Endothelial cell of umbilical vein (primary cell): ENCODE measurements around the gene STK24. TPM values are rescaled to one million over a fixed set of nuclear protein-coding genes. Genes with fewer than 3 reads are reported as not detected.

ENCODE experiments used
- BruUV-seq: library from RNA; stranded (reverse); fragments of 400-500 nt; replicated peaks from 2 replicates; lab custom pipeline; 2021; lab: Mats Ljungman, UMichigan
- CTCF ChIA-PET: fragments of 300-600, 350-600 bp; sonication (Branson Sonifier 250); formaldehyde crosslinking; loops from one replicate; lab custom pipeline; 2021; ENCODE audit warnings: antibody characterized with exemption, inconsistent platforms; lab: Charles Lee
- POLR2A ChIA-PET: fragments of 300-600, 350-600 bp; sonication (Branson Sonifier 250); formaldehyde crosslinking; loops from one replicate; lab custom pipeline; 2021; ENCODE audit warnings: antibody characterized with exemption, inconsistent platforms; lab: Charles Lee
- DNase-seq: peaks from one replicate; pipeline ENCODE4 v3.0.0-alpha.2; 2011; ENCODE audit warnings: low read depth, low spot score
- FAIRE-seq: peaks from 2 replicates; lab custom pipeline; 2011; peaks lifted over from hg19 to GRCh38; lab: Jason Lieb, UNC
- H2AFZ ChIP-seq: 2 replicates; pipeline ENCODE4 v1.6.0; 2012; ENCODE audit warnings: low read depth, low read length, control low read depth, inconsistent platforms
- H3K27ac ChIP-seq: 2 replicates; pipeline ENCODE4 v1.5.1; 2011; ENCODE audit warnings: low read depth, mild to moderate bottlenecking, control low read depth, low read length, moderate library complexity; ENCODE audit not compliant: insufficient read depth
- H3K27me3 ChIP-seq, 2 experiments: 2 replicates each; pipeline versions ENCODE4 v1.6.0 to v1.6.1; 2011; ENCODE audit warnings: low read length in 2 of 2, mixed read lengths in 1 of 2; ENCODE audit not compliant: control insufficient read depth in 2 of 2, insufficient read depth in 2 of 2
- H3K36me3 ChIP-seq, 2 experiments: 2 replicates in 1 of 2; 3 replicates in 1 of 2; pipeline ENCODE4 v1.5.1; 2011; ENCODE audit warnings: low read length in 2 of 2, mild to moderate bottlenecking in 1 of 2, moderate library complexity in 1 of 2; ENCODE audit not compliant: control insufficient read depth in 2 of 2, insufficient read depth in 2 of 2; ENCODE audit errors: extremely low read depth in 1 of 2
- H3K4me1 ChIP-seq: 3 replicates; pipeline ENCODE4 v1.5.1; 2011; ENCODE audit warnings: mild to moderate bottlenecking, low read length; ENCODE audit not compliant: control insufficient read depth, insufficient read depth; ENCODE audit errors: extremely low read depth
- H3K4me2 ChIP-seq: 2 replicates; pipeline ENCODE4 v1.6.1; 2011; ENCODE audit warnings: low read length, control low read depth, mixed read lengths; ENCODE audit not compliant: insufficient read depth
- H3K4me3 ChIP-seq, 3 experiments: fragments of 200-600 bp in 1 of 3; sonication (generic), shearing (Covaris generic) in 1 of 3; replicated peaks in 1 of 3; 2 replicates each; pipeline ENCODE4 v1.5.1; 2011 to 2016; ENCODE audit warnings: control low read depth in 3 of 3, low read length in 3 of 3, mild to moderate bottlenecking in 2 of 3, inconsistent platforms in 1 of 3, low read depth in 1 of 3, moderate library complexity in 1 of 3; ENCODE audit not compliant: insufficient read depth in 1 of 3
- H3K79me2 ChIP-seq: 2 replicates; pipeline ENCODE4 v1.6.0; 2012; ENCODE audit warnings: low read length, inconsistent platforms; ENCODE audit not compliant: control insufficient read depth, insufficient read depth
- H3K9ac ChIP-seq: replicated peaks from 2 replicates; pipeline ENCODE3; 2011; ENCODE audit warnings: low read length, control low read depth; ENCODE audit not compliant: insufficient read depth; ENCODE audit errors: extremely low read depth
- H3K9me1 ChIP-seq: replicated peaks from 3 replicates; pipeline ENCODE4 v1.6.0; 2011; ENCODE audit warnings: mild to moderate bottlenecking, low read length; ENCODE audit not compliant: control insufficient read depth, insufficient read depth; ENCODE audit errors: extremely low read depth
- H3K9me3 ChIP-seq: replicated peaks from 2 replicates; pipeline ENCODE4 v1.5.1; 2012; ENCODE audit warnings: low read length, inconsistent platforms; ENCODE audit not compliant: control insufficient read depth, insufficient read depth
- H4K20me1 ChIP-seq: replicated peaks from 2 replicates; pipeline ENCODE3; 2011; ENCODE audit warnings: mild to moderate bottlenecking, low read length; ENCODE audit not compliant: control insufficient read depth, insufficient read depth; ENCODE audit errors: extremely low read depth
- EZH2 ChIP-seq: IDR thresholded peaks from 2 replicates; pipeline ENCODE4 v1.6.1; 2012; ENCODE audit warnings: borderline replicate concordance, low read depth, mild to moderate bottlenecking, moderate library complexity, low read length, inconsistent platforms; ENCODE audit not compliant: severe bottlenecking
- FOS ChIP-seq: IDR thresholded peaks from 2 replicates; pipeline ENCODE4 v1.6.1; 2011; ENCODE audit warnings: mild to moderate bottlenecking, low read length, moderate library complexity, borderline replicate concordance; ENCODE audit not compliant: insufficient read depth
- GATA2 ChIP-seq: IDR thresholded peaks from 2 replicates; pipeline ENCODE4 v1.7.0; 2011; ENCODE audit warnings: low read depth, mild to moderate bottlenecking, moderate library complexity, mixed read lengths, low read length; ENCODE audit not compliant: insufficient read length, insufficient read depth
- JUN ChIP-seq: IDR thresholded peaks from 2 replicates; pipeline ENCODE4 v1.6.1; 2011; ENCODE audit warnings: borderline replicate concordance, low read depth; ENCODE audit not compliant: insufficient read length, insufficient read depth
- MAX ChIP-seq: IDR thresholded peaks from 2 replicates; pipeline ENCODE4 v1.6.1; 2011; ENCODE audit not compliant: insufficient read depth, insufficient read length
- MYC ChIP-seq: IDR thresholded peaks from one replicate; pipeline ENCODE4 v1.6.1; 2011; ENCODE audit warnings: mild to moderate bottlenecking, low read depth, low read length
- POLR2A ChIP-seq: IDR thresholded peaks from 2 replicates; pipeline ENCODE4 v1.6.1; 2012; ENCODE audit warnings: low read depth, mild to moderate bottlenecking, control low read depth, low read length
- POLR2AphosphoS5 ChIP-seq: IDR thresholded peaks from 2 replicates; pipeline ENCODE4 v1.6.1; 2012; ENCODE audit warnings: low read depth, mild to moderate bottlenecking, control low read depth, low read length, moderate library complexity; ENCODE audit not compliant: insufficient read depth
- dilution Hi-C: fragments of 300-500 bp; cut with MboI; formaldehyde crosslinking; loops from one replicate; pipeline ENCODE4 v1.15.0; 2019; ENCODE audit warnings: low sequenced_read_pairs; ENCODE audit not compliant: extremely low pct_ligation_motif_present
- intact Hi-C: fragments of 100-400 bp; cut with micrococcal nuclease; formaldehyde crosslinking; loops from one replicate; pipeline ENCODE4 v1.10.0; 2022
- polyA plus RNA-seq, 4 experiments: library from polyadenylated mRNA; depleted of rRNA in 3 of 4; stranded (reverse) in 3 of 4; unstranded in 1 of 4; fragments of >200 nt; gene quantifications; 2 replicates each; pipeline versions ENCODE4 v1.2.1 to v1.2.3, GENCODE V29; 2011 to 2012; ENCODE audit warnings: missing spikeins in 1 of 4
- total RNA-seq: library from RNA; stranded (reverse); gene quantifications from 2 replicates; pipeline ENCODE4 v1.2.3, GENCODE V29; 2021
- TF ChIP-seq, protein P1 (sequence below), 2 donors: IDR thresholded peaks; 1 replicate in 1 of 2; 2 replicates in 1 of 2; pipeline ENCODE4 v1.5.1; 2011; ENCODE audit warnings: low read length in 2 of 2, mild to moderate bottlenecking in 2 of 2, moderate library complexity in 2 of 2, control low read depth in 1 of 2, inconsistent platforms in 1 of 2, low read depth in 1 of 2; ENCODE audit not compliant: insufficient read depth in 1 of 2; ENCODE audit errors: extremely low read depth in 1 of 2

STK24 gene
- total and polyA plus RNA-seq, 2 donors (not counting 3 experiments of a cell fraction or from before 2014, with no cell fraction given) = 43.3 to 100 TPM

DNA sequence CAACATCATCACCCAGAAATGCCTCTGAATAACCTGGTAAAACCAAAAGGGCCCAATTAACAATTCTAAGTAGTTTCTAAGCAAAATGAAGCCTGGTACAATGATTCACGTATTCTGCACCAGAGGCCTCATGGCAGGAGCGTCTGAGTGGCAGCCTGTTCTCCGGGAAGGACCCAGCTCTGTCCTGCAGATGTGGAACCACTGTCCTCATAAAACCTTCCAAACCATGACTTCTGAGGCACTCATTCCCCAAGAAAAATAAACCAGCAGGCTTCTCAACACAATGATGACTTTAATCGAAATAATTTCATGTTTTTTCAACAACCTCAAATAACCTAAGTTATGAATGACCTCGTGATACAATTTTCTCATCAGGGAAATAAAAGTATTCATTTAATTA is 89.9 kb downstream of the STK24 start:
- CTCF ChIA-PET = interaction anchor here (0.8 to 2.0 kb wide), 5 partner anchors 13 to 186 kb away, joined by 3 to 8 read pairs (median 4); no protein-coding TSS in a partner anchor
- intact Hi-C loops (no loop called here), dilution Hi-C loops (no loop called here)
- H3K9me3 ChIP-seq = no peaks in the 10 kb centered on the region
- no peaks in the 10 kb centered on the region for H3K9me1 ChIP-seq
- POLR2A ChIA-PET = no interaction called here
- BruUV-seq = no TSS peak
- no peak overlapping the region for H3K27ac ChIP-seq
- H3K4me1 ChIP-seq = peaks cover 56% of the 10 kb centered on the region
- H3K4me3 ChIP-seq = no peak overlapping the region
- FAIRE-seq (no peak), DNase-seq (no peak)
- no peaks in the 10 kb centered on the region for H4K20me1 ChIP-seq
- no peak overlapping the region for H2AFZ ChIP-seq
- H3K4me2 ChIP-seq = no peak overlapping the region
- no peak overlapping the region for H3K9ac ChIP-seq
- no peaks in the 10 kb centered on the region for H3K36me3 ChIP-seq
- no peaks in the 10 kb centered on the region for H3K27me3 ChIP-seq
- TF ChIP-seq MYC = no peak
- TF ChIP-seq FOS = no peak
- no peak for TF ChIP-seq JUN
- TF ChIP-seq, protein P1, sequence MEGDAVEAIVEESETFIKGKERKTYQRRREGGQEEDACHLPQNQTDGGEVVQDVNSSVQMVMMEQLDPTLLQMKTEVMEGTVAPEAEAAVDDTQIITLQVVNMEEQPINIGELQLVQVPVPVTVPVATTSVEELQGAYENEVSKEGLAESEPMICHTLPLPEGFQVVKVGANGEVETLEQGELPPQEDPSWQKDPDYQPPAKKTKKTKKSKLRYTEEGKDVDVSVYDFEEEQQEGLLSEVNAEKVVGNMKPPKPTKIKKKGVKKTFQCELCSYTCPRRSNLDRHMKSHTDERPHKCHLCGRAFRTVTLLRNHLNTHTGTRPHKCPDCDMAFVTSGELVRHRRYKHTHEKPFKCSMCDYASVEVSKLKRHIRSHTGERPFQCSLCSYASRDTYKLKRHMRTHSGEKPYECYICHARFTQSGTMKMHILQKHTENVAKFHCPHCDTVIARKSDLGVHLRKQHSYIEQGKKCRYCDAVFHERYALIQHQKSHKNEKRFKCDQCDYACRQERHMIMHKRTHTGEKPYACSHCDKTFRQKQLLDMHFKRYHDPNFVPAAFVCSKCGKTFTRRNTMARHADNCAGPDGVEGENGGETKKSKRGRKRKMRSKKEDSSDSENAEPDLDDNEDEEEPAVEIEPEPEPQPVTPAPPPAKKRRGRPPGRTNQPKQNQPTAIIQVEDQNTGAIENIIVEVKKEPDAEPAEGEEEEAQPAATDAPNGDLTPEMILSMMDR (IDR thresholded peaks at IDR 0.05; ENCODE audit: extremely low read depth in 1 of 2, insufficient read depth in 1 of 2, low read depth in 1 of 2, low read length in 2 of 2) = no peak
- no peak for TF ChIP-seq MAX
- no peak for TF ChIP-seq GATA2
- TF ChIP-seq POLR2AphosphoS5 = no peak
- TF ChIP-seq POLR2A = no peak
- no peak for TF ChIP-seq EZH2
- H3K79me2 ChIP-seq = peaks cover 80% of the 10 kb centered on the region
